Sigmoid colon (tissue), 7 donors: ENCODE results near the gene PGAP3. TPM values are rescaled to one million over a fixed set of nuclear protein-coding genes. Genes with fewer than 3 reads are reported as not detected.

Source experiments
- DNase-seq: peaks from one replicate; pipeline ENCODE4 v3.0.0-alpha.2; 2019
- H3K27ac ChIP-seq, 4 donors: fragments of 200-600 bp; sonication (generic); one replicate each; pipeline ENCODE4 v1.5.1; 2016 to 2019; ENCODE audit warnings: mild to moderate bottlenecking in 1 of 4
- H3K27me3 ChIP-seq, 3 donors: fragments of 200-600 bp; sonication (generic); one replicate each; pipeline ENCODE4 v1.5.1; 2019; ENCODE audit warnings: mild to moderate bottlenecking in 1 of 3
- H3K36me3 ChIP-seq, 4 donors: fragments of 200-600 bp; sonication (generic); one replicate each; pipeline ENCODE4 v1.5.1; 2016 to 2019
- H3K4me1 ChIP-seq, 4 donors: fragments of 200-600 bp; sonication (generic); one replicate each; pipeline ENCODE4 v1.5.1; 2017 to 2019
- H3K4me3 ChIP-seq, 4 donors: fragments of 200-600 bp; sonication (generic); one replicate each; pipeline ENCODE4 v1.5.1; 2017 to 2019; ENCODE audit warnings: mild to moderate bottlenecking in 2 of 4, moderate library complexity in 1 of 4
- H3K9me3 ChIP-seq, 4 donors: fragments of 200-600 bp in 3 of 4; sonication (generic) in 3 of 4; one replicate each; pipeline versions ENCODE4 v1.5.1 to v1.6.1; 2013 to 2019
- EP300 ChIP-seq, 4 donors: sonication (generic); formaldehyde crosslinking; IDR thresholded peaks; one replicate each; pipeline ENCODE4 v1.6.1; 2017; ENCODE audit warnings: antibody characterized with exemption in 4 of 4
- POLR2A ChIP-seq, 2 donors: fragments of 450-650 bp; IDR thresholded peaks; one replicate each; pipeline ENCODE4 v1.6.1; 2016; ENCODE audit warnings: antibody characterized with exemption in 2 of 2, mild to moderate bottlenecking in 2 of 2, moderate library complexity in 2 of 2
- POLR2AphosphoS5 ChIP-seq, 4 donors: sonication (generic); formaldehyde crosslinking; IDR thresholded peaks; one replicate each; pipeline ENCODE4 v1.6.1; 2017; ENCODE audit warnings: antibody characterized with exemption in 4 of 4
- WGBS, 2 donors: extraction: QIAGEN DNeasy Blood & Tissue Kit; methylation state at CpG; one replicate each; pipeline ENCODE4 v1.1.7; 2013; 5-methylcytosine and 5-hydroxymethylcytosine counted together
- intact Hi-C: fragments of 100-400 bp; cut with DNase I; formaldehyde crosslinking; loops from one replicate; pipeline ENCODE4 v1.15.1; 2023
- polyA plus RNA-seq, 3 donors: library from polyadenylated mRNA; stranded (reverse); fragments of 200-250 nt; gene quantifications; one replicate each; pipeline ENCODE4 v1.2.3, GENCODE V29; 2013
- total RNA-seq, 4 donors: library from RNA; depleted of rRNA; stranded (reverse); fragments of >200 nt; gene quantifications; one replicate each; pipeline ENCODE4 v1.1.0, GENCODE V29; 2016
- TF ChIP-seq, protein P1 (sequence below), 4 experiments: fragments of 450-650 bp in 3 of 4; fragments of 200-600 bp in 1 of 4; IDR thresholded peaks; one replicate each; pipeline ENCODE4 v1.5.1; 2016 to 2019; ENCODE audit warnings: antibody characterized with exemption in 4 of 4, mild to moderate bottlenecking in 3 of 4, moderate library complexity in 2 of 4
- donor health status: healthy with polysubstance abuse.
- donor health status: Bipolar disorder and iron deficiency.
- donor health status: healthy.

PGAP3 gene
- total and polyA plus RNA-seq, 7 donors, result 6.9 to 29.6 (median 8.3) TPM

DNA sequence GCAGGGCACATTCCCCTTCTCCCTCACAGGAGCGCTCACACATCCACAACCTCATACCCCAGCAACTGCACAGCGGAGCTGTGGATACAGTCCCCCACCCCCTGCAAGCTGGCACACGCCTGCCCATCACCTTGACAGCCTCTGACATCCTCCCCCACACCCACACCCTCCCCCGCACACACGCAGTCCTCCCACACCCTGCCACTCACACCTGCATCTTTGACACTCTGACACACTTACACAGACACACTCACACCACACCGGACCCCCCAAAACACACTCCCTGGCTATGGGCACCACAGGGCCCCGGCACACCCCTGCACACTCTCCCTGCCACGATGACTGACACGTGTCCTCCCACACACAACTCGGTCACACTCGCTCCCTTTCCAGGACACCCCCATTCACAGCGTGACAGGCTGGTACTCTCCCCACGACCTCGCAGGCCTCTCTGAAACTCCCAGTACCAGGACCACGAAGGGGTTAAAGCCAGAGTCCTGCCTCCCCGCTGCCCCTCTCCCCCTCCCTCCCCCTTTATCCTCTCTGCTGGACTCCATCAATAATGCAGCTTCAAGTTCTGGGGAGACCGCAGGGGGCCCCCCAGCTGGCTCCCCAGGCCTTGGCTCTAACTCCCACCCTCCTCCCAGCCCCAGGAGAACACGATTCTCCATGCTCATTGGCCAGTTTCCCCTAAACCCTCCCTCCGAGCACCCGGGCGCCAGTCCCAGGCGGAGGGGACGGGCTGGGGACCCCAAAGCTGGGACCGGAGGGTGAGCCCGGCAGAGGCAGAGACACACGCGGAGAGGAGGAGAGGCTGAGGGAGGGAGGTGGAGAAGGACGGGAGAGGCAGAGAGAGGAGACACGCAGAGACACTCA lies 61.4 kb downstream of the PGAP3 start, which contains the start of gene PPP1R1B:
Gene PPP1R1B (plus strand): TSS at position 782 of the 876 bp plus-strand sequence. CDS start 441 bp downstream, outside the sequence.
- Histone ChIP-seq H3K4me1 (peaks cover 0 to 26% (median 23%) of the 10 kb centered on the region in 4 donors), H3K4me3 (peak within 1 kb of the TSS; percentile 26 to 43 (median 37)), H3K9me3 (no peaks in the 10 kb centered on the region), H3K36me3 (no peaks in the 10 kb centered on the region), H3K27me3 (peaks cover 28 to 72% (median 56%) of the 10 kb centered on the region in 3 donors), H3K27ac (peak within 1 kb of the TSS in 2 of 4 donors; percentile 20 to 61)
- no peak for DNase-seq
- WGBS, 2 donors, result 4 to 17% methylated on average over 29 of the region's 29 CpGs
- intact Hi-C loops, result loop anchor here (10.0 kb wide), 1 partner anchor 348 kb away; no protein-coding TSS in a partner anchor
- peak in 1 of 2 donors; percentile 53 for TF ChIP-seq POLR2A (IDR thresholded peaks at IDR 0.05)
- TF ChIP-seq, protein P1, sequence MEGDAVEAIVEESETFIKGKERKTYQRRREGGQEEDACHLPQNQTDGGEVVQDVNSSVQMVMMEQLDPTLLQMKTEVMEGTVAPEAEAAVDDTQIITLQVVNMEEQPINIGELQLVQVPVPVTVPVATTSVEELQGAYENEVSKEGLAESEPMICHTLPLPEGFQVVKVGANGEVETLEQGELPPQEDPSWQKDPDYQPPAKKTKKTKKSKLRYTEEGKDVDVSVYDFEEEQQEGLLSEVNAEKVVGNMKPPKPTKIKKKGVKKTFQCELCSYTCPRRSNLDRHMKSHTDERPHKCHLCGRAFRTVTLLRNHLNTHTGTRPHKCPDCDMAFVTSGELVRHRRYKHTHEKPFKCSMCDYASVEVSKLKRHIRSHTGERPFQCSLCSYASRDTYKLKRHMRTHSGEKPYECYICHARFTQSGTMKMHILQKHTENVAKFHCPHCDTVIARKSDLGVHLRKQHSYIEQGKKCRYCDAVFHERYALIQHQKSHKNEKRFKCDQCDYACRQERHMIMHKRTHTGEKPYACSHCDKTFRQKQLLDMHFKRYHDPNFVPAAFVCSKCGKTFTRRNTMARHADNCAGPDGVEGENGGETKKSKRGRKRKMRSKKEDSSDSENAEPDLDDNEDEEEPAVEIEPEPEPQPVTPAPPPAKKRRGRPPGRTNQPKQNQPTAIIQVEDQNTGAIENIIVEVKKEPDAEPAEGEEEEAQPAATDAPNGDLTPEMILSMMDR (IDR thresholded peaks at IDR 0.05), result no peak
- no peak for TF ChIP-seq EP300 (IDR thresholded peaks at IDR 0.05)
- no peak for TF ChIP-seq POLR2AphosphoS5 (IDR thresholded peaks at IDR 0.05)

DNA sequence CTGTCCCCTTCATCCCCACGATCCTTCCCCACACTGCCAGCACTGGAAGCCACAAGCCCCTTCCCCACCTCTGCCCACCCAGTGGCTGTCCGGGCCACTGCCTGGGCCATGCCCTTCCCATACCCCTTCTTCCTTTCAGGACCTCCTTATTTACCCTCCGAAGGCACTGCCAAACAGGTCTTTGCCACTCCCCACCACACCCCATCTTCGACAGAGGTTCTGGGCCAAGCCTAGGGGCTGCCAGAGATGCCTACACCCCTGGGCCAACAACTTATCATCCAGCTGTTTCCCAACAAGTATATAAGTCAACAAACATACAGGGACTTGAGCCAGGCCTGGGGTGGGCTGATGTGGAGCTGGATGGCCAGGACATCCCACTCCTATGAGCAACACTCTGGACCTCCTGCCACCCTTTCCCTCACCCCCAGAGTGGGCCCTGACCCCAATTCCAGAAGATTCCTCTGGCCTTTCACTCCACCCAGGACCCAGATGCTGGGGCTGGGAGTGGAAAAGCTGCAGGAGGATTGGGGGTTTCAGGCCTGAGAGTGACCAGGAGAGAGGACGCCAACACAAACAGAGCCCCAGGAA lies 62.6 kb downstream of the PGAP3 start:
- Histone ChIP-seq H3K9me3 (no peaks in the 10 kb centered on the region), H3K27ac (no peak overlapping the region), H3K4me1 (peaks cover 0 to 26% (median 23%) of the 10 kb centered on the region in 4 donors), H3K36me3 (no peaks in the 10 kb centered on the region), H3K27me3 (peaks cover 28 to 64% (median 53%) of the 10 kb centered on the region in 3 donors), H3K4me3 (no peak overlapping the region)
- no peak for TF ChIP-seq POLR2AphosphoS5 (IDR thresholded peaks at IDR 0.05)
- TF ChIP-seq, protein P1 (IDR thresholded peaks at IDR 0.05), result no peak
- TF ChIP-seq EP300 (IDR thresholded peaks at IDR 0.05), result no peak
- TF ChIP-seq POLR2A (IDR thresholded peaks at IDR 0.05), result no peak
- WGBS, 2 donors, result 17 to 51% methylated on average over 5 of the region's 5 CpGs
- no peak for DNase-seq
- intact Hi-C loops, result loop anchor here (10.0 kb wide), 1 partner anchor 350 kb away; no protein-coding TSS in a partner anchor

DNA sequence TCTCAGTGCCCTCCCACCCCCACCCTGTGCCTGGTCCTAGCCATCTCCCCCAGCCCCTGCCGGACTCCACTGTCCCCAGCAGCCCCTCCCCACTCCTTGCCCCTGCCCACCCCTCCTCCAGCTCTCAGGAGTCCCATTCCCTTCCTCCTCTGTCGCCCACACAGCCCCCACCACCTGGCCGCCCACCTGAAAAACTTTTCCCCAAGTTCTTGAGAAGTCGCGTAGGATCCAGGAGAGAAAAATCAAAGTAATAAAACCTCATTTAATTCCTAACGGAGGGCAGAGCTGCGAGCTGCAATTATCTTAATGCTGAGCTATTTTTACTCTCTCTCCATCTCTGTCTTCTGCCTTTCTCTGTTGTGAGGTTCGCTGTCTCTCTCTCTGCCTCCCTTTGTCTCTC lies 63.5 kb downstream of the PGAP3 start:
- no peak for DNase-seq
- TF ChIP-seq, protein P1 (IDR thresholded peaks at IDR 0.05), result no peak
- no peak for TF ChIP-seq POLR2A (IDR thresholded peaks at IDR 0.05)
- TF ChIP-seq EP300 (IDR thresholded peaks at IDR 0.05), result no peak
- TF ChIP-seq POLR2AphosphoS5 (IDR thresholded peaks at IDR 0.05), result no peak
- intact Hi-C loops, result loop anchor here (10.0 kb wide), 1 partner anchor 350 kb away; no protein-coding TSS in a partner anchor
- WGBS, 2 donors, result 67 to 80% methylated on average over 8 of the region's 8 CpGs
- H3K4me3 ChIP-seq, result no peak overlapping the region
- H3K4me1 ChIP-seq, result peaks cover 0 to 26% (median 23%) of the 10 kb centered on the region in 4 donors
- no peak overlapping the region for H3K27ac ChIP-seq
- peaks cover 28 to 58% (median 44%) of the 10 kb centered on the region in 3 donors for H3K27me3 ChIP-seq
- H3K36me3 ChIP-seq, result no peaks in the 10 kb centered on the region
- no peaks in the 10 kb centered on the region for H3K9me3 ChIP-seq

DNA sequence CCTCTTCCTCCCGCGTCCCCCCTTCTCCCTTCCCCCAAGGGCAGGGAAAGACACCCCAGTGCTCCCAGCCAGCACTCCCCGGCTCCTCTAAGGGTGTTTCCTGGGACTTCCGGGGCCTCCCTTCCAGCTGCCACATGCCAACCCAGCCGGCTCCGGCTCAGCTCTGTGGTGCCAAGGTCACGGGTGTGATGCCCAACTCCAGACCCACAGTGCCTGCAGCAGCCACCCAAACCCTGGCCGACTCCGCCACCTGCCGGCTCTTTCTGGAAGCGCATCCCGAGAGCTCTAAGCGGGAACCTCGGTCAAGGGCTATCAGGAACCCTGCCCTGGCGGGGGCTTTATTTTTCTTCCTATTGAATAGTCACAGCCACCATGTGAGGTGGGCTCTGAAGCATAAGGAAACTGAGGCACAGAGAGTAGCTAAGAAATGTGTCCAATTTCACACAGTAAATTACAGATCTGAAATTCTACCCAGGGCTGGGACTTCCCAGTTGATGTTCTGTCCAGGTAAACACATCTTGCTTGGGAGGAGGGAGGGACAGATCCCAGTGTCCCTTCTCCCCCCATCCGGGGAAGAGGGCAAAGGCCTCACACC lies 64.4 kb downstream of the PGAP3 start:
- intact Hi-C loops, result loop anchor here (1.0 to 10.0 kb wide), 4 partner anchors 45 to 351 kb away; partner anchors contain the start of genes MIEN1 and PNMT
- H3K27me3 ChIP-seq, result peaks cover 28 to 49% (median 37%) of the 10 kb centered on the region in 3 donors
- WGBS, 2 donors, result 4 to 5% methylated on average over 16 of the region's 16 CpGs

More for the DNA sequence above, 64.4 kb downstream of the PGAP3 start:
- Histone ChIP-seq H3K27ac (no peak overlapping the region), H3K9me3 (no peaks in the 10 kb centered on the region), H3K4me1 (peaks cover 0 to 33% (median 29%) of the 10 kb centered on the region in 4 donors), H3K4me3 (no peak overlapping the region), H3K36me3 (no peaks in the 10 kb centered on the region)
- DNase-seq, result peak; percentile 91
- TF ChIP-seq, protein P1 (IDR thresholded peaks at IDR 0.05), result peak; percentile 78 to 91 (median 90)
- peak in 1 of 4 donors; percentile 19 for TF ChIP-seq POLR2AphosphoS5 (IDR thresholded peaks at IDR 0.05)
- no peak for TF ChIP-seq EP300 (IDR thresholded peaks at IDR 0.05)
- no peak for TF ChIP-seq POLR2A (IDR thresholded peaks at IDR 0.05)
